ENCODE results near the gene PPP2R3C. TPM values are rescaled to one million over a fixed set of nuclear protein-coding genes. Genes with fewer than 3 reads are reported as not detected.

The PPP2R3C gene
- total RNA-seq, 1 donor, result 53.9 TPM

- Histone ChIP-seq H3K36me3 (ENCODE audit: insufficient read depth, low read length) (no peaks in the 10 kb centered on the region), H2AFZ (ENCODE audit: low read length) (no peak overlapping the region), H3K4me3 (ENCODE audit: insufficient read depth, low read length) (no peak overlapping the region), H3K4me1 (ENCODE audit: insufficient read depth, low read length) (no peaks in the 10 kb centered on the region), H3K79me2 (ENCODE audit: insufficient read depth, low read length) (peaks cover 12% of the 10 kb centered on the region), H3K27ac (ENCODE audit: low read depth, low read length) (no peak overlapping the region), H4K20me1 (ENCODE audit: insufficient read depth, low read length) (no peaks in the 10 kb centered on the region), H3K4me2 (ENCODE audit: insufficient read depth, low read length) (no peak overlapping the region), H3K9me3 (ENCODE audit: low read depth, low read length) (no peaks in the 10 kb centered on the region), H3K27me3 (ENCODE audit: insufficient read depth, low read length) (no peaks in the 10 kb centered on the region)
- DNase-seq (ENCODE audit: insufficient read length, low spot score, missing footprints), result no peak
- TF ChIP-seq CTCF (IDR thresholded peaks at IDR 0.05; ENCODE audit: extremely low read depth, low read depth, low read length), result no peak
Observed at GRCh38 chr14:35147711-35148110, 25.9 kb upstream of the PPP2R3C start.

- H4K20me1 ChIP-seq (ENCODE audit: insufficient read depth, low read length), result no peaks in the 10 kb centered on the region
- no peaks in the 10 kb centered on the region for H3K27me3 ChIP-seq (ENCODE audit: insufficient read depth, low read length)
- H3K9me3 ChIP-seq (ENCODE audit: low read depth, low read length), result no peaks in the 10 kb centered on the region
- TF ChIP-seq CTCF (IDR thresholded peaks at IDR 0.05; ENCODE audit: extremely low read depth, low read depth, low read length), result no peak
- peaks cover 12% of the 10 kb centered on the region for H3K79me2 ChIP-seq (ENCODE audit: insufficient read depth, low read length)
- H2AFZ ChIP-seq (ENCODE audit: low read length), result no peak overlapping the region
- H3K4me1 ChIP-seq (ENCODE audit: insufficient read depth, low read length), result no peaks in the 10 kb centered on the region
- no peak overlapping the region for H3K4me2 ChIP-seq (ENCODE audit: insufficient read depth, low read length)
- DNase-seq (ENCODE audit: insufficient read length, low spot score, missing footprints), result no peak
- H3K36me3 ChIP-seq (ENCODE audit: insufficient read depth, low read length), result no peaks in the 10 kb centered on the region
- no peak overlapping the region for H3K27ac ChIP-seq (ENCODE audit: low read depth, low read length)
- H3K4me3 ChIP-seq (ENCODE audit: insufficient read depth, low read length), result no peak overlapping the region
Observed at GRCh38 chr14:35147186-35147585, 25.4 kb upstream of the PPP2R3C start.

GRCh38 chr14:35146711-35147149, 24.9 kb upstream of the PPP2R3C start:
- Histone ChIP-seq H3K4me1 (ENCODE audit: insufficient read depth, low read length) (no peaks in the 10 kb centered on the region), H3K4me2 (ENCODE audit: insufficient read depth, low read length) (no peak overlapping the region), H3K27me3 (ENCODE audit: insufficient read depth, low read length) (no peaks in the 10 kb centered on the region), H3K27ac (ENCODE audit: low read depth, low read length) (no peak overlapping the region), H3K4me3 (ENCODE audit: insufficient read depth, low read length) (no peak overlapping the region), H3K79me2 (ENCODE audit: insufficient read depth, low read length) (peaks cover 12% of the 10 kb centered on the region), H4K20me1 (ENCODE audit: insufficient read depth, low read length) (no peaks in the 10 kb centered on the region), H3K9me3 (ENCODE audit: low read depth, low read length) (no peaks in the 10 kb centered on the region), H3K36me3 (ENCODE audit: insufficient read depth, low read length) (no peaks in the 10 kb centered on the region), H2AFZ (ENCODE audit: low read length) (no peak overlapping the region)
- no peak for TF ChIP-seq CTCF (IDR thresholded peaks at IDR 0.05; ENCODE audit: extremely low read depth, low read depth, low read length)
- no peak for DNase-seq (ENCODE audit: insufficient read length, low spot score, missing footprints)

GRCh38 chr14:35144029-35144428, 22.2 kb upstream of the PPP2R3C start:
- Histone ChIP-seq H2AFZ (ENCODE audit: low read length) (no peak overlapping the region), H3K27ac (ENCODE audit: low read depth, low read length) (no peak overlapping the region), H3K4me1 (ENCODE audit: insufficient read depth, low read length) (no peaks in the 10 kb centered on the region), H3K79me2 (ENCODE audit: insufficient read depth, low read length) (peaks cover 8% of the 10 kb centered on the region), H3K9me3 (ENCODE audit: low read depth, low read length) (no peaks in the 10 kb centered on the region), H3K36me3 (ENCODE audit: insufficient read depth, low read length) (no peaks in the 10 kb centered on the region), H4K20me1 (ENCODE audit: insufficient read depth, low read length) (no peaks in the 10 kb centered on the region), H3K4me3 (ENCODE audit: insufficient read depth, low read length) (no peak overlapping the region), H3K4me2 (ENCODE audit: insufficient read depth, low read length) (no peak overlapping the region), H3K27me3 (ENCODE audit: insufficient read depth, low read length) (no peaks in the 10 kb centered on the region)
- DNase-seq (ENCODE audit: insufficient read length, low spot score, missing footprints), result no peak
- no peak for TF ChIP-seq CTCF (IDR thresholded peaks at IDR 0.05; ENCODE audit: extremely low read depth, low read depth, low read length)
